ENCODE measurements around the gene TMEM26.

- TF ChIP-seq CTCF (IDR thresholded peaks at IDR 0.05), result no peak
- TF ChIP-seq POLR2AphosphoS5 (IDR thresholded peaks at IDR 0.05; ENCODE audit: low read depth, low read length), result no peak
- no peak for TF ChIP-seq SIN3A (IDR thresholded peaks at IDR 0.05; ENCODE audit: borderline replicate concordance, insufficient read depth, low read depth, low read length)
- TF ChIP-seq, protein P1, sequence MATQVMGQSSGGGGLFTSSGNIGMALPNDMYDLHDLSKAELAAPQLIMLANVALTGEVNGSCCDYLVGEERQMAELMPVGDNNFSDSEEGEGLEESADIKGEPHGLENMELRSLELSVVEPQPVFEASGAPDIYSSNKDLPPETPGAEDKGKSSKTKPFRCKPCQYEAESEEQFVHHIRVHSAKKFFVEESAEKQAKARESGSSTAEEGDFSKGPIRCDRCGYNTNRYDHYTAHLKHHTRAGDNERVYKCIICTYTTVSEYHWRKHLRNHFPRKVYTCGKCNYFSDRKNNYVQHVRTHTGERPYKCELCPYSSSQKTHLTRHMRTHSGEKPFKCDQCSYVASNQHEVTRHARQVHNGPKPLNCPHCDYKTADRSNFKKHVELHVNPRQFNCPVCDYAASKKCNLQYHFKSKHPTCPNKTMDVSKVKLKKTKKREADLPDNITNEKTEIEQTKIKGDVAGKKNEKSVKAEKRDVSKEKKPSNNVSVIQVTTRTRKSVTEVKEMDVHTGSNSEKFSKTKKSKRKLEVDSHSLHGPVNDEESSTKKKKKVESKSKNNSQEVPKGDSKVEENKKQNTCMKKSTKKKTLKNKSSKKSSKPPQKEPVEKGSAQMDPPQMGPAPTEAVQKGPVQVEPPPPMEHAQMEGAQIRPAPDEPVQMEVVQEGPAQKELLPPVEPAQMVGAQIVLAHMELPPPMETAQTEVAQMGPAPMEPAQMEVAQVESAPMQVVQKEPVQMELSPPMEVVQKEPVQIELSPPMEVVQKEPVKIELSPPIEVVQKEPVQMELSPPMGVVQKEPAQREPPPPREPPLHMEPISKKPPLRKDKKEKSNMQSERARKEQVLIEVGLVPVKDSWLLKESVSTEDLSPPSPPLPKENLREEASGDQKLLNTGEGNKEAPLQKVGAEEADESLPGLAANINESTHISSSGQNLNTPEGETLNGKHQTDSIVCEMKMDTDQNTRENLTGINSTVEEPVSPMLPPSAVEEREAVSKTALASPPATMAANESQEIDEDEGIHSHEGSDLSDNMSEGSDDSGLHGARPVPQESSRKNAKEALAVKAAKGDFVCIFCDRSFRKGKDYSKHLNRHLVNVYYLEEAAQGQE (IDR thresholded peaks at IDR 0.05; ENCODE audit: insufficient read depth in 1 of 2, low read depth in 2 of 2, low read length in 1 of 2), result no peak
- TF ChIP-seq TCF7L2 (IDR thresholded peaks at IDR 0.05; ENCODE audit: low read depth, low read length), result no peak
Measured at GRCh38 chr10:61357687-61358086, 95.5 kb downstream of the TMEM26 start.

Measured in Panc1 (cell line).